Measurements from ENCODE around the gene ICE1.
"Not testable (repeated sequence)": the region's sequence is repeated elsewhere in the genome, so short reads cannot be mapped to it uniquely, and the experiment has no call there.

Gene ICE1

DNA sequence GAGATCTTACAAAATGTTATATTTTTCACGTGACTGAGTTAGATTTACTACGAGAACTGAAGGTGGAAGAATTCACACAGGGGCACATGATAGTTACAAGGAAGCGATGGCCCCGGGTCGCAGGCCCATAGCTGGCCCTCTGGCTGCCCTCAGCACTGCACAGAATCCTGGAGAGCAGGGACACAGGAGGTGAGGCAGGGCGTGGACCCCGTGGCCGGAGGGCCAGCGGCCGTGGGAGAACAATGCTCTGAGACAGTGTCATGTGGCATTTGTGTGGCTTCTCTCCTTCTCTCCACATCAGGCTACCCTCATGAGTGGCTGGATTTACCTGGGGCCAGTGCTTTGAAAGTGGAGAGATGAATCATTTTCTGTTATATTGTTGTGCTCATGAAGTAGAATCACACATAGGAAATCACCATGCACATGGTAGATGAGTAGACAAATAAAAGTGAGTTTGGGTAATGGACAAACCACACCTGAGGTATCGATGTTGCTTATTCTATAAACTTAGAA is 89.5 kb downstream of the ICE1 start:
- H3K27me3 ChIP-seq (replicated peaks; ENCODE audit: control insufficient read depth, insufficient read depth, low read length), result no peaks in the 10 kb centered on the region; the same call in 1 of the 2 replicates
- no peak overlapping the region for H3K4me3 ChIP-seq (replicated peaks; ENCODE audit: low read depth, low read length)
- no peak for DNase-seq (ENCODE audit: extremely low read depth, insufficient read length)
- TF ChIP-seq CTCF (IDR thresholded peaks at IDR 0.05; ENCODE audit: insufficient read depth, low read length, poor library complexity, severe bottlenecking), result no peak
- H3K36me3 ChIP-seq (ENCODE audit: control insufficient read depth, insufficient read depth, low read length), result no peaks in the 10 kb centered on the region

- TF ChIP-seq CTCF (IDR thresholded peaks at IDR 0.05; ENCODE audit: insufficient read depth, low read length, poor library complexity, severe bottlenecking), result no peak
- H3K27me3 ChIP-seq (replicated peaks; ENCODE audit: control insufficient read depth, insufficient read depth, low read length), result no peaks in the 10 kb centered on the region; the same call in 1 of the 2 replicates
- DNase-seq (ENCODE audit: extremely low read depth, insufficient read length), result no peak
Measured at GRCh38 chr5:5512543-5512942, 90.1 kb downstream of the ICE1 start.

GRCh38 chr5:5520622-5521021 is 98.1 kb downstream of the ICE1 start:
- DNase-seq (ENCODE audit: extremely low read depth, insufficient read length); H3K4me3 ChIP-seq (replicated peaks; ENCODE audit: low read depth, low read length); H3K36me3 ChIP-seq (ENCODE audit: control insufficient read depth, insufficient read depth, low read length); H3K27me3 ChIP-seq (replicated peaks; ENCODE audit: control insufficient read depth, insufficient read depth, low read length): not testable (repeated sequence)

More at GRCh38 chr5:5512543-5512942, 90.1 kb downstream of the ICE1 start:
- H3K4me3 ChIP-seq (replicated peaks; ENCODE audit: low read depth, low read length), result no peak overlapping the region
- H3K36me3 ChIP-seq (ENCODE audit: control insufficient read depth, insufficient read depth, low read length), result no peaks in the 10 kb centered on the region

DNA sequence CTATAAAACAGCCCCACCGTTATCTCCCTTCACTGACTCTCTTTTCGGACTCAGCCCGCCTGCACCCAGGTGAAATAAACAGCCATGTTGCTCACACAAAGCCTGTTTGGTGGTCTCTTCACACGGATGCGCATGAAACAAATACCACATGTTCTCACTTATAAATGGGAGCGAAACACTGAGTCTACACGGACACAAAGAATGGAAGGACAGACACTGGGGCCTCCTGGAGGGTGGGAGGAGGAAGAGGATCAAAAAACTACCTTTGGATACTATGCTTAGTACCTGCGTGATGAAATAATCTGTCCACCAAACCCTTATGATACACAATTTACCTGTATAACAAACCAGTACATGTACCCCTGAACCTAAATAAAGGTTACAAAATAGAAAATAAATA is 98.6 kb downstream of the ICE1 start:
- Histone ChIP-seq H3K4me3 (replicated peaks; ENCODE audit: low read depth, low read length) (no peak overlapping the region), H3K27me3 (replicated peaks; ENCODE audit: control insufficient read depth, insufficient read depth, low read length) (no peaks in the 10 kb centered on the region), H3K36me3 (ENCODE audit: control insufficient read depth, insufficient read depth, low read length) (no peaks in the 10 kb centered on the region)
- no peak for TF ChIP-seq CTCF (IDR thresholded peaks at IDR 0.05; ENCODE audit: insufficient read depth, low read length, poor library complexity, severe bottlenecking)
- no peak for DNase-seq (ENCODE audit: extremely low read depth, insufficient read length)

GRCh38 chr5:5521478-5521877 is 99.0 kb downstream of the ICE1 start:
- H3K36me3 ChIP-seq (ENCODE audit: control insufficient read depth, insufficient read depth, low read length), result no peaks in the 10 kb centered on the region

GRCh38 chr5:5522336-5522735 is 99.9 kb downstream of the ICE1 start:
- Histone ChIP-seq H3K4me3 (replicated peaks; ENCODE audit: low read depth, low read length) (no peak overlapping the region), H3K27me3 (replicated peaks; ENCODE audit: control insufficient read depth, insufficient read depth, low read length) (no peaks in the 10 kb centered on the region), H3K36me3 (ENCODE audit: control insufficient read depth, insufficient read depth, low read length) (no peaks in the 10 kb centered on the region)
- DNase-seq (ENCODE audit: extremely low read depth, insufficient read length), result no peak
- TF ChIP-seq CTCF (IDR thresholded peaks at IDR 0.05; ENCODE audit: insufficient read depth, low read length, poor library complexity, severe bottlenecking), result no peak

More at GRCh38 chr5:5521478-5521877, 99.0 kb downstream of the ICE1 start:
- no peak for TF ChIP-seq CTCF (IDR thresholded peaks at IDR 0.05; ENCODE audit: insufficient read depth, low read length, poor library complexity, severe bottlenecking)
- no peak for DNase-seq (ENCODE audit: extremely low read depth, insufficient read length)
- Histone ChIP-seq H3K27me3 (replicated peaks; ENCODE audit: control insufficient read depth, insufficient read depth, low read length) (no peaks in the 10 kb centered on the region), H3K4me3 (replicated peaks; ENCODE audit: low read depth, low read length) (no peak overlapping the region)

Data from GM06990 (cell line).